Measurements from ENCODE around the gene NRROS.
"Not testable (repeated sequence)": the region's sequence is repeated elsewhere in the genome, so short reads cannot be mapped to it uniquely, and the experiment has no call there.

Gene NRROS

GRCh38 chr3:196625331-196625730, 14.2 kb upstream of the NRROS start:
- no peak for DNase-seq

DNA sequence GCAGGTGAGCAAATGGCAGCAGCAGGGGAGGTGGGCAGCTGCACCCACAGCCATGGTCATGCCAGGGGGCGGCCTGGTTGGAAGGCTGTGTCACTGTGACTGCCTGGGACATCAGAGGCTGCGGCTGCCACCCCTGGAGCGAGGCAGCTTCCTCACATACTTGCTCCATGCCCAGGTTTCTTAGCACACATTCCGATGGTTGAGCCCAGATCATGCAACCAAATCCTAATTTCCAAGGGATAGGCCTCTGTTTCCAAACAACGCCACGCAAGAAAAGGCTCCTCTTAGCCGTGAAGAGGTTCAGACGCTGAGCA, 11.6 kb upstream of the NRROS start:
- no peak for DNase-seq

DNA sequence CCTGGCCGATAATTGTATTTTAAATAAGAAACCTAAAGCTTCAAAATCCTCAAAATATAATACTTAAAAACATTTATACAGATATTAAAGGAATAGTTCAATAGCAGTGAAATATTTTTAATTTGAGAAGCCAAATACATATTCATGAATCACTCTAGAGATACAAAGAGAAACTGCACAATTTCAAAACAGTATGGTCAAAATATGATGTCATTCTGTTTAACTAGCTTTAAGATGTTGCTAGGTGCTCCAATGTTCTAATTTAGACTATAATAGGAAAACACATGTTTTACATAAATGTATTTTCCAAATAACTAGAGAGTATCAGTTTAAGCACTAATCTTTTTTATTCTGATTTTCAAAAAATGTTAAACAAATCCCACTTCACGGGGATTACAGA, 10.3 kb upstream of the NRROS start:
- DNase-seq: no peak

DNA sequence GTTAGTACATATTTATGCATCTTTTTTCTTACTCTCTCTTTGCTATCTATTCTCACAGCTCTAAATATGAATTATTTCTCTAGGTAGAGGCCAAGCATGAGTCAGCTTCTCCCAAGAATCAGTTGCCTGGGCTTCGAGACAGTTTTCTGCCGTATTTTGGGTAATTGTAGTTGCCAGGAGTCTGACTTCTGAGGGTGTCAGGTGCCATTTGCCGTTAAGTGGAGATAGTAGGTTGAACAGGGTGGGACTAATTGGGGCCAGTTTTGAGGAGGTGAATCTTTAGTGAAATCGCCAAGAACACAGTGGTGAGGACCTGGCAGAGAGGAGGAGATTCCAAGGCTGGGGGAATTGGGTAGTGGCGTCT, 7.8 kb upstream of the NRROS start:
- DNase-seq: peak; percentile 48 to 54

GRCh38 chr3:196632046-196632751, 7.3 kb upstream of the NRROS start:
- DNase-seq: peak; percentile 89 to 92

DNA sequence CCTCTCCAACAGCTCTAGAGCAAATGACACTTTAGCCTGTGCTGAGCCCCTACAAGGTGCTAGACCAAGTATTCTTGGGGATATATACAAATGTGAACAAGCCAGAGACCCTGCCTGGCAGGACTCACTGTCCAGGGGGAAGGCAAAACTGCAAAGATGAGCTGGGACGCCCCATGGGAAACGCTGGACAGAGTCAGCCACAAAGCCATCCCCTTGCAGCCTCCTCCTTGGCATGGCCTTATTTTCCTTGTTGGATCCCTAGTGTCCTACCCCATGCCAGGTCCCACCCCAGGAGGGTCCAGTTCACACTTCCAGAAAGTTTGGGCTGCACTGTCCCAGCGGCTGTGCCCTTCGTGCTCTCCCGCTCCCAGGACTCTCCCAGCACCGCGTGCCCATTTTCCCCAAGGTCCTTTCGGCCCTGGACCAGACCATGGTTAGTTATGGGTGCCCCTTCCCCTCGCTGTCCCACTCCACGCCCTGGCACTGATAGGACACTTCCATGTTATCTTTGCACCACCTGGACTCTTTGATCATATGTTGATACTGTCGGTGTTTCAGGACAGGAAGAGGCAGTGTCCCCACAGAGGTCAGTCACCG, 5.8 kb upstream of the NRROS start:
- DNase-seq: no peak

DNA sequence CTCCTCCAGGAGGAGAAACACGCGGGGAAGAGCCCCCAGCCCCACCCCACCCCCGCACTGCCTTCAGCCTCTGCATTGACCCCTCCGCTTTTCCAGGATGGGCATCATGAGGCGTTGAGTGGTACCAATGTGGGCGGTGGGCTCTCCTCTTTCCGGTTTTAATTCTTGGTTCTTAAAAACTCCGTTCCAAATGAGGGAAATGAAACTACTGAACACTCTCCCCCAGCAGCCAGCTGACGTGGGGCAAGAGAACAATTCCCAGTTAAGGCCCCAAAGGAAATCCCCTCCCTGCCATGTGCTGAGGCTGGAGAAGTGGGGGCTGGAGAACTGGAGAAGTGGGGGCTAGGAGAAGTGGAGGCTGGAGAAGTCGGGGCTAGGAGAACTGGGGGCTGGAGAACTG, 5.3 kb upstream of the NRROS start:
- peak; percentile 33 to 71 for DNase-seq

DNA sequence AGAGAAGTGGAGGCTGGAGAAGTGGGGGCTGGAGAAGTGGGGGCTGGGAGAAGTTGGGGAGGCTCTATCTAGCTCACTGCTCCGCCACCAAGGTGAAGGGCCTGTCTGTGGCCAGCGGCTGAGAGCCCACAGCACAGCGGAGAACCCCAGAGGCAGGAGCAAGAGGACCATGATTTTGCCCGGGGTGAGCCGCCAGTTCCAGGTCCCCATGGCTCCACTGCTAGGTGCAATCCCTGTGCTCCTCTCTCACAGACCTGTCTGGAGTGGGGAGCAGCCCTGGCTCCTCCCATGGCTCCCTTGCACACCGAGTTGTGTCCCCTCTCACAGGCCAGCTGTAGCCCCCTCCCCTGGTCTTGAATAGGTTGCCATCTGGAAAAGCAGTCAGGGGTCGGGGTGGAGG, 4.7 kb upstream of the NRROS start:
- no peak for DNase-seq

GRCh38 chr3:196636369-196637349, 2.8 kb upstream of the NRROS start:
- no peak for DNase-seq

GRCh38 chr3:196637941-196638340, 1.6 kb upstream of the NRROS start:
- DNase-seq: not testable (repeated sequence)

GRCh38 chr3:196638861-196639482, 522 bp upstream of the NRROS start:
- no peak for DNase-seq

- no peak for DNase-seq
Observed at GRCh38 chr3:196640297-196641018, 964 bp downstream of the NRROS start.

DNA sequence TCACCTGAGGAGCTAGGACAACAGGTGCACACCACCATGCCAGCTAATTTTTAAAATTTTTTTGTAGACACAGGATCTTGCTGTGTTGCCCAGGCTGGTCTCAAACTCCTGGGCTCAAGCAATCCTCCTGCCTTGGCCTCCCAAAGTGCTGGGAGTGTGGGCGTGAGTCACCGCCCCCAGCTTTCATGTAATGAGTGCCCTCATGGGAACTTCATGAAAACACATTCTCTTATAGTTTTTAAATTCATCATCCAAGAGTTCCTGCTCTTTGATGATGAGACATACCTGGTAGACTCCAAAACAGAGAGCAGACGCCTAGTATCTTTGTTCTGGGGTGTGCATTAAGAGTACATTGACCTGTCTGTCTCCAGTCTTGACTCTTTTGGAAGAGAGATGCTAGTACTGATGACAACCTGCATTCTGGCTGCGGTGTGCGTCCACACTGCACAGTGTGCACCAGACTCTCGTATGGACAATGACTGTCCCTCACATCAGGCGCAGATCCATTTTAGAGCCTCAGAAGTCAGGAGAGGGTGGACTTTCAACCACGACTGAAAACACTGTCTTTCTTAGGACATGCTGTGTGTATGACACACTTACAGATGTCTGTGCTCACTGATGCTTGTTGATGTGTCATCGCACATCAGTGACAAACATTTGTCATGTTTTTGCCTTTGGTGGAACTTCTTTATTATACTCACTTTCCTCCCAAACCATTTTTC, 2.0 kb downstream of the NRROS start:
- peak in 1 of 2 donors; percentile 50 for DNase-seq

DNA sequence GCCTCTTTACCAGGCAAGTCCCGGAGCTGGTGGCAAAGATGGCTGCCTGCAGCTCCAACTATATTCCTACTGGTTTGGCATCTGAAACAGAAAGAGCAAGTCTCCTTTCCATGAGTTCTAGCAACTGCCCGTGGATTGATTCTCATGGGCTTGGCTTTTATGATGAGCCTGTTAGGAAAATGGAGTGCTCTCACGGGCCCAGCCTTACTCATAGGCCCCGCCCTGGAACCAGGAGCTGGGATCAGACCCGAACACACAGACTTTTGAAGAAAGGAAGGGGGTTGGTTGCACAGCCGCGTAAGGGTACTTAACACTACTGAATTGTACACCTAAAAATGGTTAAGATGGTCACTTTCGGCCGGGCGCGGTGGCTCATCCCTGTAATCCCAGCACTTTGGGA, 2.9 kb downstream of the NRROS start:
- no peak for DNase-seq

GRCh38 chr3:196643201-196643749, 3.8 kb downstream of the NRROS start:
- peak; percentile 54 to 91 for DNase-seq

DNA sequence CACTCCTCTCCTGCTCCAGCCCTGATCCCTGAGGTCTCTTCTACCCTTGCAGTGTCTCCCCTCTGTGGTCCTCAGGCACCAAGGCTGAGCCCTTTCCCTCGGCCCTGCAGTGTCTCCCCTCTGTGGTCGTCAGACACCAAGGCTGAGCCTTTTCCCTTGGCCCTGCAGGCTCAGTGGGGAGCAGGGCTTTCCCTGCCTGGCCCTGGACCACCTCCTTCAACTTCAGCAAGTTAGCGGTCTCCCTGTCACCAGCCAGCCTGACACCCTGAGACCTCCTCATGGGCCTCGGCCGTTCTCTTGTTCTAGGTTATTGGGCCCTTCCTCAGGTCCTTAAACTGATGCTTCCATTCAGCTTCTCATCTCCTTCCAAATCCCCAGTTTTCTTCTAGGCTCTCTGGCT, 4.3 kb downstream of the NRROS start:
- DNase-seq: no peak

DNA sequence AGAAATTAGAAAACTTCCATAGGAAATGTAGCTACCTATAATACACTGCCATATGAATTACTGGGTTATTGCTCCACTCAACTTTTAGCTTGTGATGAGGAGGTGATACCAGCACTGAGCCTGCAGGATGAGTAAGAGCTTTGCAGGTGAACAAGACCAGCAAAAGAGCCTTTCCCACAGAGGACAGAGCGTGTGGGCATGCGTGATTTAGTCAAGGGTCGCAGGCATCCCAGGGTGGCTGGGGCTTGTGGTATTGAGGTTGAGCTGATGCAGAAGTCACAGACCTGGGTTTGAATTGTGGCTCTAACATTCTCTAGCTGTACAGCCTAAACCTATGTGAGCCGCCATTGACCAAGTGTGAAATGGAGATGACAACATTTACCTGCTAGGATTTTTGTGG, 5.6 kb downstream of the NRROS start:
- DNase-seq: no peak

GRCh38 chr3:196645897-196646665, 6.6 kb downstream of the NRROS start:
- DNase-seq: no peak

DNA sequence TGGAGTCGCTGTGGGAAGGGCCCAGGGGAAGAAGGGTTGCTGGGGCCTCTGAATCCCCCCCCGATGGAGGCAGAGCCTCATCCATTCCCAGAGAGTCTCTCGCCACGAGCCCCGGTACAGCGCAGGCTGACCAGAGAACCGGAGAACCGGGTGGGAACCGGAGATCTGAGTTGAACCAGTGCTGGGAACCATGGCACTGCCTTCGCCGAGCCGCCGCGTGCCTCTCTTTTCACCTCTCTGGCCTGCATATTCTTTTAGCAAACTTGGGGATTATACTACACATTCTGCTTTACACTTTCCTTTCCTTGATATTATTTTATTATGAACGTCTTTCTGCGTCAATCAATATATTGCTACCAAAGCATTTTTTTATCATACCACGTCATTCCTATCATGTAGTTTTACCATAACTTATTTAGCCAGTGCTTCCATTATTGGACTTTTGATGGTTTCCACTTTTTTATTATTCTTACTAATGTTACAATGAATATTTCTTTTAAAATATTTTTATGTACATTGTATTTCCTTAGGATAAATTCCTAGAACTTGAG, 7.2 kb downstream of the NRROS start:
- DNase-seq: no peak

DNA sequence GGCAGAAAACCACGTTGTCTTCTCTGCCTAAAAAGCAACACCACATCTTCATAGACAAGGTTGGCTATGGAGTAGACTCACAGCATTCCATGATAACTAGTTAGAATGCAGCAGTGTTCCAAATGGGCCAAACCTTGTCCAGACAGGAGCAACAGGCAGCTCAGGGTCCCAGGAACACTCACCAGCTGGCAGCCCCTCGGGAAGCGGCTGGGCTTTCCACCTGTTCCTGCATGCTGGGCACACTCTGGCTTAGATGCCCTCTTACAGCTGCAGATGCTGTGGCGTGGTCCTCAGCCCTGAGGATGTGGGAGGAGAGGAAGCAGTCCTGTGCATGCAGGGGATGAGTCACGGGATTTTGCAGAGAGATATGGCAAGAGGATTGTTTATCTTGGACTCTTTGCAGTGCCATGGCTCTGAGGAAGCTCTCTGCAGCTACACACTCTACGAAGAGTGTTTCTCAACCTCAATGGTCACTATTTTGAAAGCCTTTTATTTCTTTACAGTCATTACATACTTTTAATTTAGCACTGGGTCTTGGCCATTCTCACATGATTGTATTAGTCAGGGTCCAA, 11.3 kb downstream of the NRROS start:
- DNase-seq: peak in 1 of 2 donors; percentile 54

Data from CD4-positive, alpha-beta T cell treated with Interleukin-4 for 1 hour (primary cell).